Endothelial cell of umbilical vein (primary cell): ENCODE measurements around the gene BEST2. TPM values are rescaled to one million over a fixed set of nuclear protein-coding genes. Genes with fewer than 3 reads are reported as not detected.

Source experiments
- BruUV-seq: library from RNA; stranded (reverse); fragments of 400-500 nt; replicated peaks from 2 replicates; lab custom pipeline; 2021; lab: Mats Ljungman, UMichigan
- CTCF ChIA-PET: fragments of 300-600, 350-600 bp; sonication (Branson Sonifier 250); formaldehyde crosslinking; loops from one replicate; lab custom pipeline; 2021; ENCODE audit warnings: antibody characterized with exemption, inconsistent platforms; lab: Charles Lee
- POLR2A ChIA-PET: fragments of 300-600, 350-600 bp; sonication (Branson Sonifier 250); formaldehyde crosslinking; loops from one replicate; lab custom pipeline; 2021; ENCODE audit warnings: antibody characterized with exemption, inconsistent platforms; lab: Charles Lee
- DNase-seq: peaks from one replicate; pipeline ENCODE4 v3.0.0-alpha.2; 2011; ENCODE audit warnings: low read depth, low spot score
- FAIRE-seq: peaks from 2 replicates; lab custom pipeline; 2011; peaks lifted over from hg19 to GRCh38; lab: Jason Lieb, UNC
- H2AFZ ChIP-seq: 2 replicates; pipeline ENCODE4 v1.6.0; 2012; ENCODE audit warnings: low read depth, low read length, control low read depth, inconsistent platforms
- H3K27ac ChIP-seq: 2 replicates; pipeline ENCODE4 v1.5.1; 2011; ENCODE audit warnings: low read depth, mild to moderate bottlenecking, control low read depth, low read length, moderate library complexity; ENCODE audit not compliant: insufficient read depth
- H3K27me3 ChIP-seq, 2 experiments: 2 replicates each; pipeline versions ENCODE4 v1.6.0 to v1.6.1; 2011; ENCODE audit warnings: low read length in 2 of 2, mixed read lengths in 1 of 2; ENCODE audit not compliant: control insufficient read depth in 2 of 2, insufficient read depth in 2 of 2
- H3K36me3 ChIP-seq, 2 experiments: 2 replicates in 1 of 2; 3 replicates in 1 of 2; pipeline ENCODE4 v1.5.1; 2011; ENCODE audit warnings: low read length in 2 of 2, mild to moderate bottlenecking in 1 of 2, moderate library complexity in 1 of 2; ENCODE audit not compliant: control insufficient read depth in 2 of 2, insufficient read depth in 2 of 2; ENCODE audit errors: extremely low read depth in 1 of 2
- H3K4me1 ChIP-seq: 3 replicates; pipeline ENCODE4 v1.5.1; 2011; ENCODE audit warnings: mild to moderate bottlenecking, low read length; ENCODE audit not compliant: control insufficient read depth, insufficient read depth; ENCODE audit errors: extremely low read depth
- H3K4me2 ChIP-seq: 2 replicates; pipeline ENCODE4 v1.6.1; 2011; ENCODE audit warnings: low read length, control low read depth, mixed read lengths; ENCODE audit not compliant: insufficient read depth
- H3K4me3 ChIP-seq, 3 experiments: fragments of 200-600 bp in 1 of 3; sonication (generic), shearing (Covaris generic) in 1 of 3; replicated peaks in 1 of 3; 2 replicates each; pipeline ENCODE4 v1.5.1; 2011 to 2016; ENCODE audit warnings: control low read depth in 3 of 3, low read length in 3 of 3, mild to moderate bottlenecking in 2 of 3, inconsistent platforms in 1 of 3, low read depth in 1 of 3, moderate library complexity in 1 of 3; ENCODE audit not compliant: insufficient read depth in 1 of 3
- H3K79me2 ChIP-seq: 2 replicates; pipeline ENCODE4 v1.6.0; 2012; ENCODE audit warnings: low read length, inconsistent platforms; ENCODE audit not compliant: control insufficient read depth, insufficient read depth
- H3K9ac ChIP-seq: replicated peaks from 2 replicates; pipeline ENCODE3; 2011; ENCODE audit warnings: low read length, control low read depth; ENCODE audit not compliant: insufficient read depth; ENCODE audit errors: extremely low read depth
- H3K9me1 ChIP-seq: replicated peaks from 3 replicates; pipeline ENCODE4 v1.6.0; 2011; ENCODE audit warnings: mild to moderate bottlenecking, low read length; ENCODE audit not compliant: control insufficient read depth, insufficient read depth; ENCODE audit errors: extremely low read depth
- H3K9me3 ChIP-seq: replicated peaks from 2 replicates; pipeline ENCODE4 v1.5.1; 2012; ENCODE audit warnings: low read length, inconsistent platforms; ENCODE audit not compliant: control insufficient read depth, insufficient read depth
- H4K20me1 ChIP-seq: replicated peaks from 2 replicates; pipeline ENCODE3; 2011; ENCODE audit warnings: mild to moderate bottlenecking, low read length; ENCODE audit not compliant: control insufficient read depth, insufficient read depth; ENCODE audit errors: extremely low read depth
- CTCF ChIP-seq, 2 donors: IDR thresholded peaks; 1 replicate in 1 of 2; 2 replicates in 1 of 2; pipeline ENCODE4 v1.5.1; 2011; ENCODE audit warnings: low read length in 2 of 2, mild to moderate bottlenecking in 2 of 2, moderate library complexity in 2 of 2, control low read depth in 1 of 2, inconsistent platforms in 1 of 2, low read depth in 1 of 2; ENCODE audit not compliant: insufficient read depth in 1 of 2; ENCODE audit errors: extremely low read depth in 1 of 2
- EZH2 ChIP-seq: IDR thresholded peaks from 2 replicates; pipeline ENCODE4 v1.6.1; 2012; ENCODE audit warnings: borderline replicate concordance, low read depth, mild to moderate bottlenecking, moderate library complexity, low read length, inconsistent platforms; ENCODE audit not compliant: severe bottlenecking
- FOS ChIP-seq: IDR thresholded peaks from 2 replicates; pipeline ENCODE4 v1.6.1; 2011; ENCODE audit warnings: mild to moderate bottlenecking, low read length, moderate library complexity, borderline replicate concordance; ENCODE audit not compliant: insufficient read depth
- GATA2 ChIP-seq: IDR thresholded peaks from 2 replicates; pipeline ENCODE4 v1.7.0; 2011; ENCODE audit warnings: low read depth, mild to moderate bottlenecking, moderate library complexity, mixed read lengths, low read length; ENCODE audit not compliant: insufficient read length, insufficient read depth
- JUN ChIP-seq: IDR thresholded peaks from 2 replicates; pipeline ENCODE4 v1.6.1; 2011; ENCODE audit warnings: borderline replicate concordance, low read depth; ENCODE audit not compliant: insufficient read length, insufficient read depth
- MAX ChIP-seq: IDR thresholded peaks from 2 replicates; pipeline ENCODE4 v1.6.1; 2011; ENCODE audit not compliant: insufficient read depth, insufficient read length
- MYC ChIP-seq: IDR thresholded peaks from one replicate; pipeline ENCODE4 v1.6.1; 2011; ENCODE audit warnings: mild to moderate bottlenecking, low read depth, low read length
- POLR2A ChIP-seq: IDR thresholded peaks from 2 replicates; pipeline ENCODE4 v1.6.1; 2012; ENCODE audit warnings: low read depth, mild to moderate bottlenecking, control low read depth, low read length
- POLR2AphosphoS5 ChIP-seq: IDR thresholded peaks from 2 replicates; pipeline ENCODE4 v1.6.1; 2012; ENCODE audit warnings: low read depth, mild to moderate bottlenecking, control low read depth, low read length, moderate library complexity; ENCODE audit not compliant: insufficient read depth
- dilution Hi-C: fragments of 300-500 bp; cut with MboI; formaldehyde crosslinking; loops from one replicate; pipeline ENCODE4 v1.15.0; 2019; ENCODE audit warnings: low sequenced_read_pairs; ENCODE audit not compliant: extremely low pct_ligation_motif_present
- intact Hi-C: fragments of 100-400 bp; cut with micrococcal nuclease; formaldehyde crosslinking; loops from one replicate; pipeline ENCODE4 v1.10.0; 2022
- polyA plus RNA-seq, 4 experiments: library from polyadenylated mRNA; depleted of rRNA in 3 of 4; stranded (reverse) in 3 of 4; unstranded in 1 of 4; fragments of >200 nt; gene quantifications; 2 replicates each; pipeline versions ENCODE4 v1.2.1 to v1.2.3, GENCODE V29; 2011 to 2012; ENCODE audit warnings: missing spikeins in 1 of 4
- total RNA-seq: library from RNA; stranded (reverse); gene quantifications from 2 replicates; pipeline ENCODE4 v1.2.3, GENCODE V29; 2021

Gene BEST2
- total and polyA plus RNA-seq, 2 donors (not counting 3 experiments of a cell fraction or from before 2014, with no cell fraction given): not detected

- BruUV-seq: TSS peak; percentile 61
- DNase-seq (no peak), FAIRE-seq (no peak)
- ChIA-PET POLR2A (interaction anchor here (0.6 to 3.2 kb wide), 4 partner anchors 11 to 1799 kb away, joined by 3 to 14 read pairs (median 4); partner anchors contain the start of genes GET3, JUNB and TRIR), CTCF (interaction anchor here (0.9 to 4.5 kb wide), 7 partner anchors 10 to 124 kb away, joined by 3 to 38 read pairs (median 6); no protein-coding TSS in a partner anchor)
- intact Hi-C loops (loop anchor here (2.0 to 5.0 kb wide), 2 partner anchors 33 to 374 kb away; no protein-coding TSS in a partner anchor), dilution Hi-C loops (no loop called here)
- no peaks in the 10 kb centered on the region for H3K9me1 ChIP-seq
- H3K27ac ChIP-seq: peak overlapping the region; percentile 57
- H3K4me2 ChIP-seq: peak overlapping the region; percentile 90
- peaks cover 3 to 11% of the 10 kb centered on the region in 2 experiments for H3K36me3 ChIP-seq
- H3K4me3 ChIP-seq: peak overlapping the region; percentile 62 to 88 (median 62)
- TF ChIP-seq JUN: no peak
- TF ChIP-seq EZH2: no peak
- TF ChIP-seq MAX: no peak
- peak overlapping the region; percentile 78 for H3K9ac ChIP-seq
- H3K79me2 ChIP-seq: peaks cover 50% of the 10 kb centered on the region
- H3K4me1 ChIP-seq: peaks cover 10% of the 10 kb centered on the region
- H2AFZ ChIP-seq: no peak overlapping the region
- H4K20me1 ChIP-seq: no peaks in the 10 kb centered on the region
- H3K27me3 ChIP-seq: no peaks in the 10 kb centered on the region
- no peaks in the 10 kb centered on the region for H3K9me3 ChIP-seq
Measured at GRCh38 chr19:12723381-12723640, 28.3 kb upstream of the BEST2 start.

- H4K20me1 ChIP-seq: no peaks in the 10 kb centered on the region
- peak within 1 kb of the TSS; percentile 62 to 88 (median 62) for H3K4me3 ChIP-seq
- TF ChIP-seq JUN: no peak
- peak; percentile 98 for TF ChIP-seq MYC
- TF ChIP-seq FOS: no peak
- no peak for TF ChIP-seq CTCF (IDR thresholded peaks at IDR 0.05; ENCODE audit: extremely low read depth in 1 of 2, insufficient read depth in 1 of 2, low read depth in 1 of 2, low read length in 2 of 2)
- TF ChIP-seq MAX: peak; percentile 90
- TF ChIP-seq EZH2: no peak
- peak; percentile 68 for TF ChIP-seq POLR2A
- TF ChIP-seq GATA2: peak; percentile 86
- peak; percentile 60 for TF ChIP-seq POLR2AphosphoS5
- FAIRE-seq: peak; percentile 78
- H3K4me1 ChIP-seq: peaks cover 10% of the 10 kb centered on the region
- peaks cover 0 to 11% of the 10 kb centered on the region in 2 experiments for H3K36me3 ChIP-seq
- peak within 1 kb of the TSS; percentile 90 for H3K4me2 ChIP-seq
- H2AFZ ChIP-seq: peak within 1 kb of the TSS; percentile 32
- no TSS peak for BruUV-seq
- H3K9me3 ChIP-seq: no peaks in the 10 kb centered on the region
- intact Hi-C loops (loop anchor here (2.0 to 5.0 kb wide), 2 partner anchors 33 to 373 kb away; no protein-coding TSS in a partner anchor), dilution Hi-C loops (no loop called here)
- peak within 1 kb of the TSS; percentile 78 for H3K9ac ChIP-seq
- POLR2A ChIA-PET: interaction anchor here (0.6 to 3.2 kb wide), 4 partner anchors 10 to 1799 kb away, joined by 3 to 14 read pairs (median 4); partner anchors contain the start of genes GET3, JUNB and TRIR
- H3K79me2 ChIP-seq: peaks cover 45% of the 10 kb centered on the region
- H3K27me3 ChIP-seq: no peaks in the 10 kb centered on the region
- CTCF ChIA-PET: interaction anchor here (0.9 to 4.5 kb wide), 5 partner anchors 9 to 42 kb away, joined by 3 to 38 read pairs (median 7); no protein-coding TSS in a partner anchor
- H3K27ac ChIP-seq: peak within 1 kb of the TSS; percentile 57
- H3K9me1 ChIP-seq: no peaks in the 10 kb centered on the region
- DNase-seq: peak; percentile 65
Measured at GRCh38 chr19:12723641-12724426, 27.8 kb upstream of the BEST2 start, which contains the start of gene TNPO2. Gene TNPO2 (minus strand): TSS chr19:12723932. CDS start chr19:12720977, 2,955 bp downstream.
